Measurements from ENCODE around the gene PZP. TPM values are rescaled to one million over a fixed set of nuclear protein-coding genes. Genes with fewer than 3 reads are reported as not detected.

The PZP gene
- total RNA-seq, 1 donor from 2014 or later: not detected

GRCh38 chr12:9099552-9100190 lies 108.5 kb downstream of the PZP start:
- Histone ChIP-seq H3K9me3 (ENCODE audit: insufficient read depth, low read depth, low read length) (no peaks in the 10 kb centered on the region), H4K20me1 (ENCODE audit: insufficient read depth, low read length) (no peaks in the 10 kb centered on the region), H3K4me1 (ENCODE audit: insufficient read depth, low read length) (no peaks in the 10 kb centered on the region), H3K79me2 (ENCODE audit: insufficient read depth, low read length) (no peaks in the 10 kb centered on the region), H3K9ac (ENCODE audit: low read length) (no peak overlapping the region), H3K4me3 (ENCODE audit: insufficient read depth, low read depth, low read length) (no peak overlapping the region), H2AFZ (ENCODE audit: low read depth, low read length) (no peak overlapping the region), H3K27me3 (ENCODE audit: insufficient read depth, low read length) (no peaks in the 10 kb centered on the region), H3K36me3 (ENCODE audit: insufficient read depth, low read length) (no peaks in the 10 kb centered on the region), H3K4me2 (ENCODE audit: low read length) (no peak overlapping the region), H3K27ac (ENCODE audit: low read depth, low read length) (no peak overlapping the region)
- TF ChIP-seq EZH2 (IDR thresholded peaks at IDR 0.05; ENCODE audit: insufficient read depth, low read length) (no peak), CTCF (IDR thresholded peaks at IDR 0.05; ENCODE audit: insufficient read depth, low read depth, low read length) (no peak)
- FAIRE-seq: no peak
- Mint-ChIP-seq H3K36me3 (ENCODE audit: low read depth, unreplicated experiment) (no peaks in the 10 kb centered on the region), H3K4me3 (ENCODE audit: unreplicated experiment) (no peak overlapping the region), H3K27me3 (ENCODE audit: low read depth, unreplicated experiment) (no peaks in the 10 kb centered on the region), H3K9me3 (ENCODE audit: unreplicated experiment) (no peaks in the 10 kb centered on the region), H3K27ac (ENCODE audit: unreplicated experiment) (no peak overlapping the region), H3K4me1 (ENCODE audit: low read depth, unreplicated experiment) (no peaks in the 10 kb centered on the region)
- no peak for DNase-seq (ENCODE audit: low read depth)

Small RNAs within 50 kb of the gene (microRNA-seq; reads per million reads assigned to microRNA genes)
- not detected for gene MIR1244-3

Other genes starting within 250 kb of the PZP start
- 1.6 and 2.2 TPM in 2 replicates for gene KLRG1, start 218.8 kb downstream of the PZP start, total RNA-seq
- 4.2 and 10.7 TPM in 2 replicates for gene A2M, start 92.5 kb downstream of the PZP start, total RNA-seq

Measured in astrocyte (in vitro differentiated cells and primary cell).